OCI-LY7 (cell line): ENCODE data around the gene COL15A1.

Source experiments
- EZH2phosphoT487 ChIP-seq: fragments of 200-600 bp; sonication (generic); IDR thresholded peaks from 2 replicates; pipeline ENCODE4 v1.6.1; 2018; ENCODE audit warnings: low read depth, borderline replicate concordance, mild to moderate bottlenecking, mixed run types, antibody characterized with exemption, low read length, moderate library complexity, mixed read lengths
- TF ChIP-seq, protein P1 (sequence below): fragments of 200-600 bp; sonication (generic); conservative IDR thresholded peaks from 2 replicates; pipeline ENCODE4 v1.5.1; 2014; ENCODE audit warnings: mild to moderate bottlenecking, antibody characterized with exemption, low read length, moderate library complexity, mixed read lengths

DNA sequence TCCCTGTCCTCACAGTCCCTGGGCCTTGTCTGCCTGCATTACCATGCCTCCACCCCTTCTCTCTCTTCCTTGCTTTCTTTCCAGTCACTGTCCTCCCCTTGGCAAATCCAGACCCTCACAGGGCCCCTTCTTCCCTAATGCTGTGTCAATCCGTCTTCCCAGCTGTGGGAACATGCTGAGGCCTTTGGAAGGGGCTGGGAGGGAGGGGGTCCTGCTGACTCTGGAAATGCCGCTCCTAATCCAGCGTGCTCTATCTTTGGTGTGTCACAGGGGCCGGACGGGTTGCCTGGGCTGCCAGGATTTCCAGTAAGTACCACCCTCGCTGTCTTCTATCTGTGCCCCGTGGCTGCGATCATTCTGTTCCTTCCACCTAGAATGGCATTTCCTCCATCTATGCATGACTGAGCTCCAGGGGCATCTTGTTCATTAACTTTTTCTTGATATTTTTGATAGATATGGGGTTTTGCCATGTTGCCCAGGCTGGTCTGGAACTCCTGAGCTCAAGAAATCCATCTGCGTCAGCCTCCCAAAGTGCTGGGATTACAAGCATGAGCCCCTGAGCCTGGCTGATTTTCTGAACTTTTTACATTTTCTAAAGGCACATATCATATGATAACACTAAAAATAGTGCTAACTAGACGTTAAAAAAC, 96.7 kb downstream of the COL15A1 start:
- TF ChIP-seq, protein P1, sequence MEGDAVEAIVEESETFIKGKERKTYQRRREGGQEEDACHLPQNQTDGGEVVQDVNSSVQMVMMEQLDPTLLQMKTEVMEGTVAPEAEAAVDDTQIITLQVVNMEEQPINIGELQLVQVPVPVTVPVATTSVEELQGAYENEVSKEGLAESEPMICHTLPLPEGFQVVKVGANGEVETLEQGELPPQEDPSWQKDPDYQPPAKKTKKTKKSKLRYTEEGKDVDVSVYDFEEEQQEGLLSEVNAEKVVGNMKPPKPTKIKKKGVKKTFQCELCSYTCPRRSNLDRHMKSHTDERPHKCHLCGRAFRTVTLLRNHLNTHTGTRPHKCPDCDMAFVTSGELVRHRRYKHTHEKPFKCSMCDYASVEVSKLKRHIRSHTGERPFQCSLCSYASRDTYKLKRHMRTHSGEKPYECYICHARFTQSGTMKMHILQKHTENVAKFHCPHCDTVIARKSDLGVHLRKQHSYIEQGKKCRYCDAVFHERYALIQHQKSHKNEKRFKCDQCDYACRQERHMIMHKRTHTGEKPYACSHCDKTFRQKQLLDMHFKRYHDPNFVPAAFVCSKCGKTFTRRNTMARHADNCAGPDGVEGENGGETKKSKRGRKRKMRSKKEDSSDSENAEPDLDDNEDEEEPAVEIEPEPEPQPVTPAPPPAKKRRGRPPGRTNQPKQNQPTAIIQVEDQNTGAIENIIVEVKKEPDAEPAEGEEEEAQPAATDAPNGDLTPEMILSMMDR: no peak
- no peak for TF ChIP-seq EZH2phosphoT487
